ENCODE results near the gene CCT2.

GRCh38 chr12:69578283-69578682, 7.0 kb upstream of the CCT2 start:
- TF ChIP-seq, protein P1, sequence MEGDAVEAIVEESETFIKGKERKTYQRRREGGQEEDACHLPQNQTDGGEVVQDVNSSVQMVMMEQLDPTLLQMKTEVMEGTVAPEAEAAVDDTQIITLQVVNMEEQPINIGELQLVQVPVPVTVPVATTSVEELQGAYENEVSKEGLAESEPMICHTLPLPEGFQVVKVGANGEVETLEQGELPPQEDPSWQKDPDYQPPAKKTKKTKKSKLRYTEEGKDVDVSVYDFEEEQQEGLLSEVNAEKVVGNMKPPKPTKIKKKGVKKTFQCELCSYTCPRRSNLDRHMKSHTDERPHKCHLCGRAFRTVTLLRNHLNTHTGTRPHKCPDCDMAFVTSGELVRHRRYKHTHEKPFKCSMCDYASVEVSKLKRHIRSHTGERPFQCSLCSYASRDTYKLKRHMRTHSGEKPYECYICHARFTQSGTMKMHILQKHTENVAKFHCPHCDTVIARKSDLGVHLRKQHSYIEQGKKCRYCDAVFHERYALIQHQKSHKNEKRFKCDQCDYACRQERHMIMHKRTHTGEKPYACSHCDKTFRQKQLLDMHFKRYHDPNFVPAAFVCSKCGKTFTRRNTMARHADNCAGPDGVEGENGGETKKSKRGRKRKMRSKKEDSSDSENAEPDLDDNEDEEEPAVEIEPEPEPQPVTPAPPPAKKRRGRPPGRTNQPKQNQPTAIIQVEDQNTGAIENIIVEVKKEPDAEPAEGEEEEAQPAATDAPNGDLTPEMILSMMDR (IDR thresholded peaks at IDR 0.05; ENCODE audit: low read depth, low read length): no peak
- TF ChIP-seq, protein P2, sequence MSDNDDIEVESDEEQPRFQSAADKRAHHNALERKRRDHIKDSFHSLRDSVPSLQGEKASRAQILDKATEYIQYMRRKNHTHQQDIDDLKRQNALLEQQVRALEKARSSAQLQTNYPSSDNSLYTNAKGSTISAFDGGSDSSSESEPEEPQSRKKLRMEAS (IDR thresholded peaks at IDR 0.05; ENCODE audit: low read depth, low read length): no peak
- TF ChIP-seq POLR2A (IDR thresholded peaks at IDR 0.05; ENCODE audit: extremely low read depth, insufficient read length): no peak

Measured in NB4 (cell line).